ENCODE results near the gene ANKRD39. TPM values are rescaled to one million over a fixed set of nuclear protein-coding genes. Genes with fewer than 3 reads are reported as not detected.
"Not testable (repeated sequence)": the region's sequence is repeated elsewhere in the genome, so short reads cannot be mapped to it uniquely, and the experiment has no call there.

ANKRD39 gene
- total and polyA plus RNA-seq, 2 donors = 5.8 to 18.8 TPM

- H3K4me3 ChIP-seq (ENCODE audit: low read depth, low read length) = peak overlapping the region; percentile 84
- H3K36me3 ChIP-seq (ENCODE audit: insufficient read depth) = no peaks in the 10 kb centered on the region
- DNase-seq (ENCODE audit: extremely low spot score) = no peak
- H3K4me1 ChIP-seq (ENCODE audit: insufficient read depth) = peaks cover 4% of the 10 kb centered on the region
- no peak overlapping the region for H3K27ac ChIP-seq (ENCODE audit: low read depth)
- WGBS = 2% methylated on average over 89 of the region's 89 CpGs
These were observed 40.7 kb downstream of the ANKRD39 start for GRCh38 chr2:96816836-96817702.

- Histone ChIP-seq H3K4me3 (ENCODE audit: low read depth, low read length) (peak within 1 kb of the TSS; percentile 84), H3K36me3 (ENCODE audit: insufficient read depth) (no peaks in the 10 kb centered on the region), H3K4me1 (ENCODE audit: insufficient read depth) (peaks cover 4% of the 10 kb centered on the region), H3K27ac (ENCODE audit: low read depth) (peak within 1 kb of the TSS; percentile 96)
- DNase-seq (ENCODE audit: extremely low spot score) = peak; percentile 84
- WGBS = under 1% methylated on average over 103 of the region's 103 CpGs
These were observed 41.5 kb downstream of the ANKRD39 start, which contains the start of gene CNNM3 for GRCh38 chr2:96816127-96816835. Gene CNNM3 (plus strand): TSS chr2:96816268. CDS start chr2:96816278, 10 bp downstream.

GRCh38 chr2:96815326-96816126, 42.3 kb downstream of the ANKRD39 start:
- peak overlapping the region; percentile 82 for H3K27ac ChIP-seq (ENCODE audit: low read depth)
- under 1% methylated on average over 60 of the region's 60 CpGs for WGBS
- H3K4me3 ChIP-seq (ENCODE audit: low read depth, low read length) = peak overlapping the region; percentile 84
- DNase-seq (ENCODE audit: extremely low spot score) = no peak
- no peaks in the 10 kb centered on the region for H3K36me3 ChIP-seq (ENCODE audit: insufficient read depth)
- peaks cover 4% of the 10 kb centered on the region for H3K4me1 ChIP-seq (ENCODE audit: insufficient read depth)

GRCh38 chr2:96813656-96814055, 44.2 kb downstream of the ANKRD39 start:
- Histone ChIP-seq H3K36me3 (ENCODE audit: insufficient read depth) (no peaks in the 10 kb centered on the region), H3K27ac (ENCODE audit: low read depth) (no peak overlapping the region), H3K4me3 (ENCODE audit: low read depth, low read length) (no peak overlapping the region), H3K4me1 (ENCODE audit: insufficient read depth) (no peaks in the 10 kb centered on the region)
- WGBS = 94% methylated on average over 4 of the region's 4 CpGs
- DNase-seq (ENCODE audit: extremely low spot score) = no peak

GRCh38 chr2:96811917-96812316, 45.9 kb downstream of the ANKRD39 start:
- Histone ChIP-seq H3K4me1 (ENCODE audit: insufficient read depth) (no peaks in the 10 kb centered on the region), H3K36me3 (ENCODE audit: insufficient read depth) (no peaks in the 10 kb centered on the region), H3K27ac (ENCODE audit: low read depth) (no peak overlapping the region), H3K4me3 (ENCODE audit: low read depth, low read length) (no peak overlapping the region)
- DNase-seq (ENCODE audit: extremely low spot score) = no peak
- WGBS = 36% methylated on average over 3 of the region's 3 CpGs

- Histone ChIP-seq H3K27ac (ENCODE audit: low read depth) (no peak overlapping the region), H3K36me3 (ENCODE audit: insufficient read depth) (no peaks in the 10 kb centered on the region), H3K4me1 (ENCODE audit: insufficient read depth) (no peaks in the 10 kb centered on the region), H3K4me3 (ENCODE audit: low read depth, low read length) (no peak overlapping the region)
- 83% methylated on average over 5 of the region's 5 CpGs for WGBS
- DNase-seq (ENCODE audit: extremely low spot score) = no peak
These were observed 47.0 kb downstream of the ANKRD39 start for GRCh38 chr2:96810783-96811192.

- 82% methylated on average over 12 of the region's 12 CpGs for WGBS
- H3K4me3 ChIP-seq (ENCODE audit: low read depth, low read length) = no peak overlapping the region
- H3K27ac ChIP-seq (ENCODE audit: low read depth) = no peak overlapping the region
- H3K36me3 ChIP-seq (ENCODE audit: insufficient read depth) = no peaks in the 10 kb centered on the region
- no peak for DNase-seq (ENCODE audit: extremely low spot score)
- no peaks in the 10 kb centered on the region for H3K4me1 ChIP-seq (ENCODE audit: insufficient read depth)
These were observed 47.6 kb downstream of the ANKRD39 start for GRCh38 chr2:96809951-96810782.

GRCh38 chr2:96809216-96809882, 48.5 kb downstream of the ANKRD39 start:
- Histone ChIP-seq H3K27ac (ENCODE audit: low read depth) (no peak overlapping the region), H3K4me3 (ENCODE audit: low read depth, low read length) (no peak overlapping the region), H3K36me3 (ENCODE audit: insufficient read depth) (no peaks in the 10 kb centered on the region), H3K4me1 (ENCODE audit: insufficient read depth) (no peaks in the 10 kb centered on the region)
- 83% methylated on average over 13 of the region's 13 CpGs for WGBS
- no peak for DNase-seq (ENCODE audit: extremely low spot score)

GRCh38 chr2:96808176-96808837, 49.5 kb downstream of the ANKRD39 start:
- DNase-seq (ENCODE audit: extremely low spot score) = no peak
- 65% methylated on average over 10 of the region's 10 CpGs for WGBS
- H3K4me3 ChIP-seq (ENCODE audit: low read depth, low read length) = no peak overlapping the region
- H3K27ac ChIP-seq (ENCODE audit: low read depth) = no peak overlapping the region
- H3K36me3 ChIP-seq (ENCODE audit: insufficient read depth) = no peaks in the 10 kb centered on the region
- no peaks in the 10 kb centered on the region for H3K4me1 ChIP-seq (ENCODE audit: insufficient read depth)

- Histone ChIP-seq H3K4me3 (ENCODE audit: low read depth, low read length) (no peak overlapping the region), H3K4me1 (ENCODE audit: insufficient read depth) (no peaks in the 10 kb centered on the region), H3K27ac (ENCODE audit: low read depth) (no peak overlapping the region), H3K36me3 (ENCODE audit: insufficient read depth) (no peaks in the 10 kb centered on the region)
- WGBS = 96% methylated on average over 10 of the region's 10 CpGs
- DNase-seq (ENCODE audit: extremely low spot score) = no peak
These were observed 50.7 kb downstream of the ANKRD39 start for GRCh38 chr2:96807127-96807471.

- no peak for DNase-seq (ENCODE audit: extremely low spot score)
- no peak overlapping the region for H3K27ac ChIP-seq (ENCODE audit: low read depth)
- no peaks in the 10 kb centered on the region for H3K36me3 ChIP-seq (ENCODE audit: insufficient read depth)
- no peak overlapping the region for H3K4me3 ChIP-seq (ENCODE audit: low read depth, low read length)
- 82% methylated on average over 23 of the region's 23 CpGs for WGBS
- no peaks in the 10 kb centered on the region for H3K4me1 ChIP-seq (ENCODE audit: insufficient read depth)
These were observed 51.2 kb downstream of the ANKRD39 start for GRCh38 chr2:96806468-96807126.

- H3K4me3 ChIP-seq (ENCODE audit: low read depth, low read length); H3K27ac ChIP-seq (ENCODE audit: low read depth); H3K4me1 ChIP-seq (ENCODE audit: insufficient read depth); H3K36me3 ChIP-seq (ENCODE audit: insufficient read depth); DNase-seq (ENCODE audit: extremely low spot score): not testable (repeated sequence)
- WGBS = 85% methylated on average over 16 of the region's 20 CpGs
These were observed 51.9 kb downstream of the ANKRD39 start for GRCh38 chr2:96805946-96806345.

All from urinary bladder (tissue), 4 donors.